ENCODE data around the gene NPEPL1.
"Not testable (repeated sequence)": the region's sequence is repeated elsewhere in the genome, so short reads cannot be mapped to it uniquely, and the experiment has no call there.

The NPEPL1 gene

GRCh38 chr20:58715801-58716475 lies 23.3 kb downstream of the NPEPL1 start:
- no peak for DNase-seq

GRCh38 chr20:58716476-58717277 lies 24.1 kb downstream of the NPEPL1 start:
- DNase-seq, result no peak

GRCh38 chr20:58717278-58718091 lies 24.9 kb downstream of the NPEPL1 start:
- DNase-seq, result no peak

GRCh38 chr20:58718121-58718563 lies 25.5 kb downstream of the NPEPL1 start:
- DNase-seq, result no peak

- DNase-seq, result no peak
Observed at GRCh38 chr20:58718729-58719128, 26.1 kb downstream of the NPEPL1 start.

- no peak for DNase-seq
Observed at GRCh38 chr20:58719258-58719657, 26.7 kb downstream of the NPEPL1 start.

GRCh38 chr20:58719971-58720371 lies 27.4 kb downstream of the NPEPL1 start:
- DNase-seq, result no peak

- DNase-seq, result no peak
Observed at GRCh38 chr20:58720890-58721289, 28.3 kb downstream of the NPEPL1 start.

- DNase-seq, result no peak
Observed at GRCh38 chr20:58721951-58722778, 29.6 kb downstream of the NPEPL1 start.

GRCh38 chr20:58722877-58723627 lies 30.5 kb downstream of the NPEPL1 start:
- DNase-seq, result no peak

- no peak for DNase-seq
Observed at GRCh38 chr20:58723628-58723984, 31.0 kb downstream of the NPEPL1 start.

GRCh38 chr20:58726156-58726555 lies 33.6 kb downstream of the NPEPL1 start:
- not testable (repeated sequence) for DNase-seq

GRCh38 chr20:58731192-58731591 lies 38.6 kb downstream of the NPEPL1 start:
- DNase-seq, result no peak

GRCh38 chr20:58737198-58737597 lies 44.6 kb downstream of the NPEPL1 start:
- no peak for DNase-seq

GRCh38 chr20:58740356-58741308 lies 48.0 kb downstream of the NPEPL1 start:
- no peak for DNase-seq

GRCh38 chr20:58741384-58741783 lies 48.8 kb downstream of the NPEPL1 start:
- DNase-seq, result no peak

- no peak for DNase-seq
Observed at GRCh38 chr20:58742668-58743566, 50.3 kb downstream of the NPEPL1 start.

- no peak for DNase-seq
Observed at GRCh38 chr20:58743929-58744534, 51.4 kb downstream of the NPEPL1 start.

- no peak for DNase-seq
Observed at GRCh38 chr20:58744836-58745235, 52.2 kb downstream of the NPEPL1 start.

Measured in NCI-H524 treated with DMSO at 0.1 percent for 48 hours (cell line).